ENCODE results near the gene DYNLL2. TPM values are rescaled to one million over a fixed set of nuclear protein-coding genes. Genes with fewer than 3 reads are reported as not detected.
A peak's percentile ranks its signal among the peaks of the same experiment; 100 is the strongest.
"Not testable (repeated sequence)": the region's sequence is repeated elsewhere in the genome, so short reads cannot be mapped to it uniquely, and the experiment has no call there.

DYNLL2 gene
- total RNA-seq, 2 experiments from 2014 or later, result 12.4 to 22.5 TPM

- BruUV-seq (replicated peaks), result no TSS peak
- no peaks in the 10 kb centered on the region for H3K9me3 ChIP-seq (ENCODE audit: low read length)
- H3K4me1 ChIP-seq (ENCODE audit: insufficient read depth, low read length, poor library complexity, severe bottlenecking), result no peaks in the 10 kb centered on the region
- ChIA-PET POLR2A (no interaction called here), CTCF (ENCODE audit: unreplicated experiment) (no interaction called here)
- no peaks in the 10 kb centered on the region for H3K79me2 ChIP-seq (ENCODE audit: insufficient read depth, low read depth, low read length)
- TF ChIP-seq EZH2phosphoT487 (IDR thresholded peaks at IDR 0.05; ENCODE audit: borderline replicate concordance, low read depth, low read length) (no peak), CTCF (conservative IDR thresholded peaks at IDR 0.05; ENCODE audit: low read length) (peak; percentile 78)
- no peaks in the 10 kb centered on the region for H3K36me3 ChIP-seq (ENCODE audit: insufficient read depth, low read length)
- no peak overlapping the region for H2AFZ ChIP-seq (ENCODE audit: low read length)
- no peak overlapping the region for H3K4me2 ChIP-seq (ENCODE audit: low read length)
- H4K20me1 ChIP-seq (ENCODE audit: insufficient read depth, low read length), result no peaks in the 10 kb centered on the region
- H3K27ac ChIP-seq (ENCODE audit: low read depth, low read length, poor library complexity, severe bottlenecking), result no peak overlapping the region
- H3K4me3 ChIP-seq (ENCODE audit: low read depth, low read length, poor library complexity, severe bottlenecking), result no peak overlapping the region
- H3K9me2 ChIP-seq (ENCODE audit: insufficient read depth, low read length), result no peaks in the 10 kb centered on the region
- intact Hi-C loops (cut with micrococcal nuclease; ENCODE audit: unreplicated experiment), result no loop called here
- DNase-seq (ENCODE audit: low spot score), result peak; percentile 44
Observed at GRCh38 chr17:58136669-58137279, 53.6 kb downstream of the DYNLL2 start.

- DNase-seq (ENCODE audit: low spot score), result no peak
- no TSS peak for BruUV-seq (replicated peaks)
- Histone ChIP-seq H4K20me1 (ENCODE audit: insufficient read depth, low read length) (no peaks in the 10 kb centered on the region), H3K4me1 (ENCODE audit: insufficient read depth, low read length, poor library complexity, severe bottlenecking) (no peaks in the 10 kb centered on the region), H3K9me3 (ENCODE audit: low read length) (peaks cover 5% of the 10 kb centered on the region; the same call in 1 of the 2 replicates), H3K9me2 (ENCODE audit: insufficient read depth, low read length) (no peaks in the 10 kb centered on the region), H3K4me3 (ENCODE audit: low read depth, low read length, poor library complexity, severe bottlenecking) (no peak overlapping the region), H3K79me2 (ENCODE audit: insufficient read depth, low read depth, low read length) (no peaks in the 10 kb centered on the region), H3K27ac (ENCODE audit: low read depth, low read length, poor library complexity, severe bottlenecking) (no peak overlapping the region), H2AFZ (ENCODE audit: low read length) (no peak overlapping the region), H3K36me3 (ENCODE audit: insufficient read depth, low read length) (no peaks in the 10 kb centered on the region; the same call in 1 of the 2 replicates), H3K4me2 (ENCODE audit: low read length) (no peak overlapping the region)
- TF ChIP-seq EZH2phosphoT487 (IDR thresholded peaks at IDR 0.05; ENCODE audit: borderline replicate concordance, low read depth, low read length) (no peak), CTCF (conservative IDR thresholded peaks at IDR 0.05; ENCODE audit: low read length) (no peak)
- intact Hi-C loops (cut with micrococcal nuclease; ENCODE audit: unreplicated experiment), result no loop called here
- POLR2A ChIA-PET, result no interaction called here
- CTCF ChIA-PET (ENCODE audit: unreplicated experiment), result no interaction called here
Observed at GRCh38 chr17:58141505-58141904, 58.3 kb downstream of the DYNLL2 start.

GRCh38 chr17:58143335-58143734 lies 60.1 kb downstream of the DYNLL2 start:
- H2AFZ ChIP-seq (ENCODE audit: low read length); H3K4me3 ChIP-seq (ENCODE audit: low read depth, low read length, poor library complexity, severe bottlenecking); H3K36me3 ChIP-seq (ENCODE audit: insufficient read depth, low read length); H3K27ac ChIP-seq (ENCODE audit: low read depth, low read length, poor library complexity, severe bottlenecking); H3K4me2 ChIP-seq (ENCODE audit: low read length); H3K9me2 ChIP-seq (ENCODE audit: insufficient read depth, low read length); H3K9me3 ChIP-seq (ENCODE audit: low read length); CTCF ChIA-PET (ENCODE audit: unreplicated experiment); DNase-seq (ENCODE audit: low spot score); H4K20me1 ChIP-seq (ENCODE audit: insufficient read depth, low read length); H3K4me1 ChIP-seq (ENCODE audit: insufficient read depth, low read length, poor library complexity, severe bottlenecking); BruUV-seq (replicated peaks); H3K79me2 ChIP-seq (ENCODE audit: insufficient read depth, low read depth, low read length); intact Hi-C loops (cut with micrococcal nuclease; ENCODE audit: unreplicated experiment); POLR2A ChIA-PET: not testable (repeated sequence)

Measured in OCI-LY7 (cell line).